CD14-positive monocyte (primary cell): Measurements from ENCODE around the gene NADK2. TPM values are rescaled to one million over a fixed set of nuclear protein-coding genes. Genes with fewer than 3 reads are reported as not detected.

Experiments
- DNase-seq, 3 donors: peaks; one replicate each; pipeline ENCODE4 v3.0.0-alpha.2; 2011 to 2022
- H2AFZ ChIP-seq: 2 replicates; pipeline ENCODE4 v1.6.0; 2012; ENCODE audit warnings: mild to moderate bottlenecking, low read depth, low read length, inconsistent platforms; ENCODE audit not compliant: insufficient read depth, poor library complexity, severe bottlenecking
- H3K27ac ChIP-seq, 2 donors: 1 replicate in 1 of 2; 2 replicates in 1 of 2; pipeline ENCODE4 v1.5.1; 2012 to 2013; ENCODE audit warnings: low read length in 2 of 2, control low read depth in 1 of 2, inconsistent platforms in 1 of 2, low read depth in 1 of 2, mild to moderate bottlenecking in 1 of 2
- H3K27me3 ChIP-seq, 2 donors: one replicate each; pipeline versions ENCODE4 v1.6.0 to v1.6.1; 2011 to 2013; ENCODE audit warnings: low read length in 2 of 2; ENCODE audit not compliant: control insufficient read depth in 2 of 2, insufficient read depth in 2 of 2
- H3K36me3 ChIP-seq, 2 donors: replicated peaks in 1 of 2; 1 replicate in 1 of 2; 2 replicates in 1 of 2; pipeline versions ENCODE4 v1.5.1 to v1.6.1; 2012 to 2013; ENCODE audit warnings: low read length in 2 of 2, control low read depth in 1 of 2, inconsistent platforms in 1 of 2, mild to moderate bottlenecking in 1 of 2; ENCODE audit not compliant: insufficient read depth in 2 of 2, control insufficient read depth in 1 of 2
- H3K4me1 ChIP-seq, 2 donors: 1 replicate in 1 of 2; 2 replicates in 1 of 2; pipeline versions ENCODE4 v1.5.1 to v1.6.1; 2012 to 2013; ENCODE audit warnings: low read length in 2 of 2, control low read depth in 1 of 2, inconsistent platforms in 1 of 2, mild to moderate bottlenecking in 1 of 2, moderate library complexity in 1 of 2; ENCODE audit not compliant: insufficient read depth in 2 of 2, control insufficient read depth in 1 of 2
- H3K4me2 ChIP-seq: replicated peaks from 2 replicates; pipeline ENCODE3; 2012; ENCODE audit warnings: low read length, moderate library complexity, mild to moderate bottlenecking; ENCODE audit not compliant: poor library complexity, severe bottlenecking; ENCODE audit errors: extremely low read depth
- H3K4me3 ChIP-seq, 3 experiments: fragments of 200-600 bp in 1 of 3; sonication (generic) in 1 of 3; replicated peaks in 1 of 3; 1 replicate in 2 of 3; 2 replicates in 1 of 3; pipeline ENCODE4 v1.5.1; 2011 to 2013; ENCODE audit warnings: low read length in 3 of 3, mild to moderate bottlenecking in 3 of 3, control low read depth in 2 of 3, low read depth in 2 of 3, inconsistent platforms in 1 of 3, moderate library complexity in 1 of 3
- H3K79me2 ChIP-seq: 2 replicates; pipeline ENCODE4 v1.6.0; 2012; ENCODE audit warnings: mild to moderate bottlenecking, control low read depth, inconsistent platforms, low read length, moderate library complexity; ENCODE audit not compliant: insufficient read depth
- H3K9ac ChIP-seq: 2 replicates; pipeline ENCODE4 v1.6.0; 2017; ENCODE audit warnings: low read length, mild to moderate bottlenecking; ENCODE audit not compliant: insufficient read depth, poor library complexity, severe bottlenecking
- H3K9me3 ChIP-seq, 2 donors: replicated peaks in 1 of 2; 1 replicate in 1 of 2; 2 replicates in 1 of 2; pipeline versions ENCODE4 v1.5.1 to v1.6.1; 2012 to 2013; ENCODE audit warnings: low read length in 2 of 2, control low read depth in 1 of 2; ENCODE audit not compliant: control insufficient read depth in 1 of 2, insufficient read depth in 1 of 2
- H4K20me1 ChIP-seq: 2 replicates; pipeline ENCODE4 v1.6.0; 2012; ENCODE audit warnings: mild to moderate bottlenecking, low read length, control low read depth, moderate library complexity; ENCODE audit not compliant: insufficient read depth
- H3K27ac Mint-ChIP-seq, 7 donors: one replicate each; pipeline ENCODE4 v1.8.0; 2020; ENCODE audit warnings: mild to moderate bottlenecking in 7 of 7, mixed read lengths in 7 of 7, moderate library complexity in 6 of 7, inconsistent platforms in 2 of 7
- H3K27me3 Mint-ChIP-seq, 3 donors: one replicate each; pipeline ENCODE4 v1.8.0; 2021 to 2022; ENCODE audit warnings: low read depth in 3 of 3, mild to moderate bottlenecking in 3 of 3, mixed read lengths in 3 of 3, moderate library complexity in 3 of 3, inconsistent platforms in 1 of 3
- H3K36me3 Mint-ChIP-seq, 2 donors: one replicate each; pipeline ENCODE4 v1.8.0; 2020; ENCODE audit warnings: mixed read lengths in 2 of 2, inconsistent platforms in 1 of 2, mild to moderate bottlenecking in 1 of 2
- H3K4me1 Mint-ChIP-seq: one replicate; pipeline ENCODE4 v1.8.0; 2020; ENCODE audit warnings: mild to moderate bottlenecking, mixed read lengths
- H3K4me3 Mint-ChIP-seq, 2 donors: one replicate each; pipeline ENCODE4 v1.8.0; 2020; ENCODE audit warnings: mild to moderate bottlenecking in 2 of 2, mixed read lengths in 2 of 2, moderate library complexity in 1 of 2
- H3K9me3 Mint-ChIP-seq, 7 donors: one replicate each; pipeline ENCODE4 v1.8.0; 2020 to 2022; ENCODE audit warnings: mixed read lengths in 7 of 7, mild to moderate bottlenecking in 6 of 7, moderate library complexity in 6 of 7, inconsistent platforms in 2 of 7
- CTCF ChIP-seq: fragments of 200-600 bp; IDR thresholded peaks from one replicate; pipeline ENCODE4 v1.8.0; 2022; ENCODE audit warnings: antibody characterized with exemption, mild to moderate bottlenecking
- WGBS: methylation state at CpG from one replicate; pipeline ENCODE4 v1.1.5; 2013; ENCODE audit warnings: missing lambda C conversion rate; ENCODE audit not compliant: insufficient coverage; 5-methylcytosine and 5-hydroxymethylcytosine counted together
- intact Hi-C, 2 donors: fragments of 100-400 bp; cut with micrococcal nuclease; formaldehyde crosslinking; loops; one replicate each; pipeline versions ENCODE4 v1.15.0 to v1.15.1; 2023
- polyA plus RNA-seq, 3 donors: library from polyadenylated mRNA; depleted of rRNA in 1 of 3; unstranded in 2 of 3; stranded (reverse) in 1 of 3; fragments of 300-500 nt in 2 of 3; fragments of >200 nt in 1 of 3; fragmentation: Illumina TruSeq in 2 of 3; gene quantifications; 1 replicate in 2 of 3; 2 replicates in 1 of 3; pipeline ENCODE4 v1.2.3, GENCODE V29; 2012 to 2021

Gene NADK2
- polyA plus RNA-seq, 3 donors = 2.6 to 5.9 (median 3.3) TPM

GRCh38 chr5:36151434-36152323, 90.0 kb downstream of the NADK2 start, which contains the start of the genes LMBRD2 and SKP2:
Gene LMBRD2 (minus strand): TSS chr5:36151887. CDS start chr5:36143349, 8,538 bp downstream.
Gene SKP2 (plus strand): TSS chr5:36152111. CDS start chr5:36152263, 152 bp downstream.
- Histone ChIP-seq H2AFZ (peak within 1 kb of the TSS; percentile 99), H3K79me2 (peaks cover 91% of the 10 kb centered on the region), H4K20me1 (no peaks in the 10 kb centered on the region), H3K4me3 (peak within 1 kb of the TSS; percentile 88 to 100 (median 92)), H3K4me1 (peaks cover 19 to 29% of the 10 kb centered on the region in 2 donors), H3K36me3 (peaks cover 9 to 35% of the 10 kb centered on the region in 2 donors), H3K9ac (peak within 1 kb of the TSS; percentile 89), H3K27me3 (no peaks in the 10 kb centered on the region), H3K27ac (peak within 1 kb of the TSS; percentile 46 to 86), H3K4me2 (peak within 1 kb of the TSS; percentile 85), H3K9me3 (no peaks in the 10 kb centered on the region)
- no peaks in the 10 kb centered on the region for H3K27me3 Mint-ChIP-seq
- no peaks in the 10 kb centered on the region for H3K9me3 Mint-ChIP-seq
- TF ChIP-seq CTCF = no peak
- under 1% methylated on average over 81 of the region's 81 CpGs for WGBS
- intact Hi-C loops = loop anchor here (5.0 kb wide), 2 partner anchors 91 to 1234 kb away; partner anchors contain the start of genes NADK2 (in 2 of the 2), BRIX1 (in 1 of the 2) and RAD1 (in 1 of the 2)
- peaks cover 34% of the 10 kb centered on the region for H3K4me1 Mint-ChIP-seq
- peak; percentile 92 to 96 (median 94) for DNase-seq
- peak within 1 kb of the TSS; percentile 93 to 96 for H3K4me3 Mint-ChIP-seq
- peaks cover 27 to 28% of the 10 kb centered on the region in 2 donors for H3K36me3 Mint-ChIP-seq
- peak within 1 kb of the TSS; percentile 85 to 94 (median 91) for H3K27ac Mint-ChIP-seq

- Histone ChIP-seq H3K9ac (peak overlapping the region; percentile 89), H3K36me3 (peaks cover 9 to 27% of the 10 kb centered on the region in 2 donors), H3K4me1 (peaks cover 19 to 29% of the 10 kb centered on the region in 2 donors), H3K9me3 (no peaks in the 10 kb centered on the region), H3K27ac (peak overlapping the region; percentile 46 to 86), H3K79me2 (peaks cover 93% of the 10 kb centered on the region), H3K4me3 (peak overlapping the region; percentile 88 to 100 (median 92)), H2AFZ (peak overlapping the region; percentile 99), H3K27me3 (no peaks in the 10 kb centered on the region), H3K4me2 (peak overlapping the region; percentile 85), H4K20me1 (peaks cover 4% of the 10 kb centered on the region)
- intact Hi-C loops = loop anchor here (5.0 kb wide), 2 partner anchors 91 to 1234 kb away; partner anchors contain the start of genes NADK2 (in 2 of the 2), BRIX1 (in 1 of the 2) and RAD1 (in 1 of the 2)
- no peak for TF ChIP-seq CTCF
- peak overlapping the region; percentile 93 to 96 for H3K4me3 Mint-ChIP-seq
- peaks cover 34% of the 10 kb centered on the region for H3K4me1 Mint-ChIP-seq
- peak in 2 of 3 donors; percentile 7 to 13 for DNase-seq
- no peaks in the 10 kb centered on the region for H3K9me3 Mint-ChIP-seq
- peak overlapping the region; percentile 85 to 94 (median 91) for H3K27ac Mint-ChIP-seq
- no peaks in the 10 kb centered on the region for H3K27me3 Mint-ChIP-seq
- 3% methylated on average over 9 of the region's 23 CpGs for WGBS
- peaks cover 21% of the 10 kb centered on the region in 2 donors for H3K36me3 Mint-ChIP-seq
Measured at GRCh38 chr5:36150676-36151433, 90.9 kb downstream of the NADK2 start.
